DMS 273 treated with DMSO at 0.1 percent for 48 hours (cell line): ENCODE measurements around the gene ANKRD9.

Experiments
- DNase-seq: peaks from one replicate; lab custom pipeline; 2025; lab: John Stamatoyannopoulos, UW

ANKRD9 gene

DNA sequence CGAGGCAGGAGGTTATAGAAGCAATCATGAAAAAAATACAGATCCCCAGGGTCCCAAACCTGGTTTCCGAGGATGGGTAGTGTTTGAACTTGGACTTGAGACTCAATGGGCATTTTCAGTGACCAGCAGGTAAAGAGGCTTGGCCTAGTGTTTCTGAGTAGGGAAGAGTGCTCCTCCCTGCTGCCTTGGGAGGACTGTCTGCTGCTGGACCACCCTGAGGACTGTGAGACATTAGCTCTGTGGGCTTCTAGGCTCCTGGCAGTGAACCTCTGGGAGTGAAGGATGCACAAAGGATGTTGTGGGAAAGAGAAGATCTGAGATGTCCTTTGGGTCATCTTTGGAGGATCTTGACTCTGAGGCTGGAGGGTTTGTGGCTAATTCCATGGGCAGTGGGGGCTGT lies 30.5 kb downstream of the ANKRD9 start:
- no peak for DNase-seq

- no peak for DNase-seq
Observed at GRCh38 chr14:102474934-102475333, 34.6 kb downstream of the ANKRD9 start.

DNA sequence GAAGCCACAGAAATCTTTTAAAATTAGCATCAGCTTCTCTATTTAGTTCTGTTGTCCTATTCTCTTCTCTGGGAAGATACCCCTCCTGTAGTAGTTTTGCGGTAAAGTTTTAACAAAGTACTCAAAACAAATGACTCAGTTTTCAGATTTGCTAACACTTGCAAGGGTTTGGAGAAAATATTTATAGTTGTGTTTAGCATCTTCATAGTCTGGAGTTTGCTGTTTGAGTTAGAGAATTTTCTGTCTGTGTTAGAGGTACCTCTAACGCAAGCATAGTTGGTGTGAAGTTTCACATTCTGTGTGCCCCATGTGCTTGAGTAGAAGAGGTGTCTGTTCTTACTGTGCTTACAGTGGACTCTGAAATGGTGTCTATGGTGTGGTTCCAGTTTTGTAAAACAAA lies 36.0 kb downstream of the ANKRD9 start:
- no peak for DNase-seq

DNA sequence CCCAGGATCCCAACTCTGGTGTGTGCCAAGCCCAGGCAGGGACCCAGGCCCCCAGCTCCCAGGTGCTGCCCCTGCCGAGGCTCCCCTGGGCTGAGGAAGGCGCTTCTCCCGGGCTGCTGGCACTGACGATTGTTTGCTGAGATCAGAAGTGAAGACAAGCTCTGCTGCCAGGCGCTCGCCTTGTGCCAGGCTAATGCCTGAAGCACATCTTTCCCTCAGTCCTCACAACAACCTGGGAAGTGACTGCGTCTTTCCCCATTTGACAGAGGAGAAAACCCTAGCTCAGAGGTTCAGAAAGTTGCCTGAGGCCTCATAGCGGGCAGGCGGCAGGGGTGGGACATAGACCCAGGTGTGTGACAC lies 36.8 kb downstream of the ANKRD9 start:
- DNase-seq, result no peak

DNA sequence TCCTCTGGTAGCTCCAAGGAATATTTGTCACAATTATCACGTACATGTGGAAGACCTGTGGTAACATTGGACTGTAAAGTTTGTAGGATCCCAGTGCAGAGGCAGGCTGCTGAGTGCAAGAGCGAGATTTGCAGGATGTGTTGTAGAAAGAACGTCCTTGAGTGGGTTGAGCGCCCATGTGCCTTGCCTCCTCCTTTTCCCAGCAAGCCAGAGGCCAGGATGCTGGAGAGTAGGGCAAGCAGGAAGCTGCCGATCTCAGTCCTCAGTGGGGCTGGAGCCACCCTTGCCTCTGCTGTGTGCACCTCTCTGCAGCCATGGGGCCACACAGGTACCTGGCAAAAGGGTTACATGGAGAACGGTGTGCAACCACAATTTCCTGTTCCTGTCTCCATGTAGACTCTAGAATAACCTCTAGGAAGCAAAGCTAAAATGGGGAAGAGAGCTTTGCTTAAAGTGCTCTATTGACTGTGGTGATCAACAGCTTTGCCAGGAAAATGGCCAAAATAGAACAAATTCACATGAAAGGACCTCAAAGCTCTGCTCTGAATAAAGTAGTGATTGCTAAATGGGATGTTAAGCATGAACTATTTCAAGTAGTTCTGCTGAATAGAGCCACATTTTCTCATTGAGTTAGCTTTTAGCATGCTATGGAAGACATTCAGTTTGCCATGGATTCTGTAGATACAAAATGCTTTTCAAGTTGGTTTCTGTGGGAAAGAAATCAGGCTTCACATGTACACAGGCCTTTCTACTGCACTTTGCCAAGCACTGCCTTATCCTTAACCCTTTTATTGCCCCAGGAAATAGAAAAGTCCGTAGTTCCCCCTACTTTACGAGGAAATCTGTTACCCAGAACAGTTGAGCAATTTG lies 37.4 kb downstream of the ANKRD9 start:
- no peak for DNase-seq

GRCh38 chr14:102469261-102469660 lies 40.3 kb downstream of the ANKRD9 start:
- DNase-seq, result no peak

GRCh38 chr14:102464846-102465341 lies 44.7 kb downstream of the ANKRD9 start:
- no peak for DNase-seq

- no peak for DNase-seq
Observed at GRCh38 chr14:102464006-102464405, 45.6 kb downstream of the ANKRD9 start.

DNA sequence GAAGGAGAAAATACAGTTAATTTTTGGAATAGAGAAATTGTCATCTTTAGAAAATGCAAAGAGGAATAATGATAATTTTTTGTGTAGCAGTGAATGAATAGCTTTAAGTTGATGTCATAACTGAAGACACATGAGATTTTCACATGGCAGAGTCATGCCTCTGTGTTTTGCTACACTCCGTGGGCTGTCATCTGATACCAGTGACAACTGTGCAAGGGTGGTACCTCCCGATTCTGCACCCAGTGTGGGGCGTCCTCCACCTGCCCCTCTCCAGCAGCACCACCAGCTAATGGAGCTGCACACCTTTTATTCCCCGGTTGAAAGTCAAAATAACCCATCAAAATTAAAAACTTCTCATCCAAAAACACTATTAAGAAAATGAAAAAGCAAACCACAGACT lies 47.2 kb downstream of the ANKRD9 start:
- no peak for DNase-seq

- no peak for DNase-seq
Observed at GRCh38 chr14:102461490-102462338, 47.9 kb downstream of the ANKRD9 start.

GRCh38 chr14:102457509-102457908 lies 52.1 kb downstream of the ANKRD9 start:
- DNase-seq, result no peak

DNA sequence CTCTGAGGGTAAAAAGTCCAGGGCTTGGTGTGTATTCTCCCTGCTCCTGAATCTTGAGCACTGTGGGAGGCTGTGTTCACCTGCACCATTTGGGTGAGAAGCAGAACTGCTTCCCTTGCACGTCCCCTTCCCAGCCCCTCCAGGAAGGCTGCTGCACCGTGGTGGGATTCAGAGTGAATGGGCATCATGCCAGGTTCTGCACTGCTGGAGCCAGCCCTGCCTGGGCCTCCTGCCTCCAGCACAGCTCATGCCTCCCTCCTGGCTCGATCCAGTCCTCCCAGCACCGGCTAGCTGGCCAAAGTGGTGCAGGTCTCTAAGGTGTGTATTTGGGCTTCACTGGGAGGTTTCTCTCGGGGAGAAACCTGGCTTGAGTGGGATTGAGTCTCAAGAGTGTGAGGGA lies 54.9 kb downstream of the ANKRD9 start:
- DNase-seq, result no peak

DNA sequence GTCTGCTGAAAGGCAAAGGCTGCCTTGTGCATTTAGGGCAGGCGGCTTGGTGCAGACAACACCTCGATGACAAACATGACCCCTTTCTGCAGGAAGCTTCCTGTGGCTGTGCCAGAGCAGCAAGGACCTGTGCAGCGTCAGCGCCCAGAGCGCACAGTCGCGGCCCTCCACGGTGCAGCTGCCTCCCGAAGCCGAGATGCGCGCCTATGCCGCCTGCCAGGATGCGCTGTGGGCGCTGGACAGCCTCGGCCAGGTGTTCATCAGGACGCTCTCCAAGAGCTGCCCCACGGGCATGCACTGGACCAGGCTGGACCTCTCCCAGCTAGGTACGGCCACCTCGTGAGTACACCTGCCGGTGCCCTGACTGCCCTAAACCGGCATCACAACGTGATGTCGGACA lies 57.3 kb downstream of the ANKRD9 start:
- no peak for DNase-seq
